WTC11 (cell line): ENCODE data around the gene PROSER2. TPM values are rescaled to one million over a fixed set of nuclear protein-coding genes. Genes with fewer than 3 reads are reported as not detected.

Experiments
- ATAC-seq: fragments of 200-7000 bp; cut with Tn5 transposase; 2 replicates; pipeline ENCODE4 v1.10.0; 2021; ENCODE audit warnings: mild to moderate bottlenecking, moderate library complexity
- CTCF ChIA-PET: fragments of 300-600 bp; sonication (Branson Sonifier 250); formaldehyde crosslinking; loops from one replicate; lab custom pipeline; 2021; ENCODE audit warnings: antibody characterized with exemption; lab: Charles Lee
- POLR2A ChIA-PET: fragments of 350-600 bp; sonication (Branson Sonifier 250); formaldehyde crosslinking; loops from one replicate; lab custom pipeline; 2021; ENCODE audit warnings: antibody characterized with exemption; lab: Charles Lee
- DNase-seq: peaks from one replicate; pipeline ENCODE4 v3.0.0; 2021; ENCODE audit warnings: low spot score
- H3K27ac Mint-ChIP-seq: 2 replicates; pipeline ENCODE4 v1.8.0; 2021; ENCODE audit warnings: mixed read lengths
- H3K27me3 Mint-ChIP-seq: 2 replicates; pipeline ENCODE4 v1.8.0; 2021; ENCODE audit warnings: low read depth, mild to moderate bottlenecking, moderate library complexity, mixed read lengths
- H3K36me3 Mint-ChIP-seq: 2 replicates; pipeline ENCODE4 v1.8.0; 2021; ENCODE audit warnings: mixed read lengths
- H3K4me1 Mint-ChIP-seq: 2 replicates; pipeline ENCODE4 v1.8.0; 2022; ENCODE audit warnings: mixed read lengths
- H3K4me3 Mint-ChIP-seq: 2 replicates; pipeline ENCODE4 v1.8.0; 2021; ENCODE audit warnings: mild to moderate bottlenecking, moderate library complexity, mixed read lengths
- H3K9me3 Mint-ChIP-seq: 2 replicates; pipeline ENCODE4 v1.8.0; 2021; ENCODE audit warnings: mixed read lengths
- ATF3 ChIP-seq: sonication (generic); formaldehyde crosslinking; conservative IDR thresholded peaks from 2 replicates; pipeline ENCODE4 v1.8.1; 2022; ENCODE audit warnings: mild to moderate bottlenecking, missing genetic modification reagents
- CBFB ChIP-seq: sonication (generic); formaldehyde crosslinking; IDR thresholded peaks from 2 replicates; pipeline ENCODE4 v1.8.1; 2022; ENCODE audit warnings: mild to moderate bottlenecking, low read depth, missing genetic modification reagents
- CDX4 ChIP-seq: fragments of 250-450 bp; sonication (Bioruptor Pico); IDR thresholded peaks from 2 replicates; pipeline ENCODE4 v1.9.0; 2021; ENCODE audit warnings: moderate library complexity, mild to moderate bottlenecking, inconsistent platforms, borderline replicate concordance
- ELF4 ChIP-seq: sonication (generic); formaldehyde crosslinking; IDR thresholded peaks from 2 replicates; pipeline ENCODE4 v1.8.1; 2022; ENCODE audit warnings: low read depth, mild to moderate bottlenecking, moderate library complexity, missing genetic modification reagents
- EMX1 ChIP-seq: fragments of 250-450 bp; sonication (Bioruptor Pico); IDR thresholded peaks from 2 replicates; pipeline ENCODE4 v1.8.0; 2021; ENCODE audit warnings: mild to moderate bottlenecking
- ETV6 ChIP-seq: sonication (generic); formaldehyde crosslinking; IDR thresholded peaks from 2 replicates; pipeline ENCODE4 v1.8.1; 2022; ENCODE audit warnings: mild to moderate bottlenecking, missing genetic modification reagents
- FOXJ3 ChIP-seq: sonication (generic); formaldehyde crosslinking; IDR thresholded peaks from 2 replicates; pipeline ENCODE4 v1.9.0; 2021; ENCODE audit warnings: missing genetic modification reagents, mild to moderate bottlenecking, borderline replicate concordance
- FOXK1 ChIP-seq: sonication (generic); formaldehyde crosslinking; IDR thresholded peaks from 2 replicates; pipeline ENCODE4 v1.8.0; 2022; ENCODE audit warnings: mild to moderate bottlenecking, moderate library complexity, missing genetic modification reagents
- GABPB1 ChIP-seq: sonication (generic); formaldehyde crosslinking; IDR thresholded peaks from 2 replicates; pipeline ENCODE4 v1.8.1; 2023; ENCODE audit warnings: mild to moderate bottlenecking, missing genetic modification reagents
- JUN ChIP-seq: sonication (generic); formaldehyde crosslinking; IDR thresholded peaks from 2 replicates; pipeline ENCODE4 v1.8.0; 2023; ENCODE audit warnings: mild to moderate bottlenecking, missing genetic modification reagents
- NFATC4 ChIP-seq: fragments of 250-450 bp; sonication (Bioruptor Pico); IDR thresholded peaks from 2 replicates; pipeline ENCODE4 v1.9.0; 2021; ENCODE audit warnings: mild to moderate bottlenecking
- NR2C2 ChIP-seq: sonication (generic); formaldehyde crosslinking; IDR thresholded peaks from 2 replicates; pipeline ENCODE4 v1.8.0; 2022; ENCODE audit warnings: mild to moderate bottlenecking, missing genetic modification reagents
- PRDM15 ChIP-seq: sonication (generic); formaldehyde crosslinking; IDR thresholded peaks from 2 replicates; pipeline ENCODE4 v1.8.0; 2022; ENCODE audit warnings: missing genetic modification reagents
- PREB ChIP-seq: sonication (generic); formaldehyde crosslinking; IDR thresholded peaks from 2 replicates; pipeline ENCODE4 v1.8.1; 2022; ENCODE audit warnings: mild to moderate bottlenecking, missing genetic modification reagents, moderate library complexity, borderline replicate concordance
- PRRX2 ChIP-seq: fragments of 250-450 bp; sonication (Bioruptor Pico); IDR thresholded peaks from 2 replicates; pipeline ENCODE4 v1.8.0; 2021; ENCODE audit warnings: mild to moderate bottlenecking
- RORB ChIP-seq: fragments of 250-450 bp; sonication (Bioruptor Pico); IDR thresholded peaks from 2 replicates; pipeline ENCODE4 v1.9.0; 2021; ENCODE audit warnings: mild to moderate bottlenecking
- SOX15 ChIP-seq: fragments of 250-450 bp; sonication (Bioruptor Pico); IDR thresholded peaks from 2 replicates; pipeline ENCODE4 v1.9.0; 2021; ENCODE audit warnings: mild to moderate bottlenecking
- SP1 ChIP-seq: sonication (generic); formaldehyde crosslinking; conservative IDR thresholded peaks from 2 replicates; pipeline ENCODE4 v1.8.1; 2022; ENCODE audit warnings: missing genetic modification reagents
- TEAD4 ChIP-seq: sonication (generic); formaldehyde crosslinking; IDR thresholded peaks from 2 replicates; pipeline ENCODE4 v1.8.0; 2022; ENCODE audit warnings: mild to moderate bottlenecking, missing genetic modification reagents
- TP53 ChIP-seq: sonication (generic); formaldehyde crosslinking; IDR thresholded peaks from 2 replicates; pipeline ENCODE4 v1.8.1; 2023; ENCODE audit warnings: mild to moderate bottlenecking, missing genetic modification reagents
- USF1 ChIP-seq: sonication (generic); formaldehyde crosslinking; IDR thresholded peaks from 2 replicates; pipeline ENCODE4 v1.8.0; 2022; ENCODE audit warnings: mild to moderate bottlenecking, missing genetic modification reagents
- ZNF138 ChIP-seq: sonication (generic); formaldehyde crosslinking; conservative IDR thresholded peaks from 2 replicates; pipeline ENCODE4 v1.8.1; 2022; ENCODE audit warnings: mild to moderate bottlenecking, moderate library complexity, missing genetic modification reagents
- ZNF512 ChIP-seq: sonication (generic); formaldehyde crosslinking; IDR thresholded peaks from 2 replicates; pipeline ENCODE4 v1.8.1; 2022; ENCODE audit warnings: missing genetic modification reagents, borderline replicate concordance
- total RNA-seq: library from RNA; stranded (reverse); gene quantifications from 3 replicates; pipeline ENCODE4 v1.2.3, GENCODE V29; 2021
- TF ChIP-seq, protein P1 (sequence below): sonication (generic); formaldehyde crosslinking; IDR thresholded peaks from 2 replicates; pipeline ENCODE4 v1.8.1; 2023; ENCODE audit warnings: mild to moderate bottlenecking, missing genetic modification reagents
- TF ChIP-seq, protein P2 (sequence below): fragments of 250-450 bp; sonication (Bioruptor Pico); IDR thresholded peaks from 2 replicates; pipeline ENCODE4 v2.1.2; 2022; ENCODE audit warnings: mild to moderate bottlenecking, moderate library complexity
- TF ChIP-seq, protein P3 (sequence below): sonication (generic); formaldehyde crosslinking; IDR thresholded peaks from 2 replicates; pipeline ENCODE4 v1.8.1; 2022; ENCODE audit warnings: mild to moderate bottlenecking, moderate library complexity, missing genetic modification reagents

The PROSER2 gene
- total RNA-seq, 1 experiment from 2014 or later = 8.5 TPM

DNA sequence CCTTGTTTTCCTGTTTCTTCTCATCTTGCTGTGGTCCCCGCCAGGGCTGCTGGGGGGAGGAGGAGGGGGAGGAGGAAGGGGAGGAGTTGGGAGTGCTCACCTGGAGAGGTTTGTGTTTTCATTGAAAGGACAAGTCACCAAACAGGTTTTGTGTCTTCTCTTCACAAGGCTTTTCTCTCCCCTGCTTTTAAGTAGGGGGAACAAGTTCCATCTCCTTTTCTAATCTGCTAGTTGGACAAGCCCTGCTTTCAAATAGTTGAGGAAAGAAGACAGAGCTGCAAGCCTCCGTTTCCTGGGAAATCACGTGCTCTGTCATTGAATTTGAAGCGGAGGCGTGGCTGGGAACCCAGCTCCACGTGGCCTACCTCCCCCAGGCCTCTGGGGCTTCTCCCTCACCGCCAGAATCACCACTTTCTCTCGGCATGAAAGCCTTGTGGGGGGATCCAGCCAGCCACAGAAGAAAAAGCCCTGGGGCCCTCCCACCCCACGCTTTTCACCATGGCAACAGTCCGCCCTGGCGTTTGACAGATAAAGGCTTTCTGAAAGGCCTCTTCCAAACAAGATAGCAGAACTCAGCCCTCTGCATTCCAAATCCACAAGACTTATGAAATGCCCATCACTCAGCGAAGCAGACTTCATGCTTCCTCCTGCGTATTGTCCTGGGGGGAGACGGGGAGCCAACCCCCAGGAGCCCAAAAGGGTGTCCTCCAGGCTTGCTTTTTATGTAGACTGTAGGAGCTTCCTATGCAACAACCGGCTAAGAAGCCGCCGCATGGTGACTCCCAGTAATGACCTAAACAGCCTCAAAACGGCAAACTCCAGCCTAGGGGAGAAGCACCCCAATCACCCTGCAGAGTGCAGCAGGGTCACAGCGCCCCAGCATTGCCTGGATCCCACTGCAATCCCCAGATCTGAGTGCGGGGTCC, 51.7 kb downstream of the PROSER2 start:
- Mint-ChIP-seq H3K9me3 (no peaks in the 10 kb centered on the region), H3K27ac (peak overlapping the region; percentile 86), H3K27me3 (peaks cover 3% of the 10 kb centered on the region), H3K36me3 (no peaks in the 10 kb centered on the region), H3K4me3 (peak overlapping the region; percentile 54), H3K4me1 (peaks cover 44% of the 10 kb centered on the region)
- ATAC-seq (peak; percentile 54), DNase-seq (peak; percentile 63)
- POLR2A ChIA-PET = interaction anchor here (1.0 kb wide), 1 partner anchor 320 kb away, joined by 3 read pairs; no protein-coding TSS in a partner anchor
- CTCF ChIA-PET = interaction anchor here (0.6 to 1.7 kb wide), 5 partner anchors 21 to 218 kb away, joined by 3 to 11 read pairs (median 6); no protein-coding TSS in a partner anchor
- TF ChIP-seq ELF4 (CRISPR knock-in tag) (no peak; the same call in 1 of the 2 replicates), CDX4 (CRISPR knock-in tag) (no peak), SOX15 (no peak), ATF3 (no peak), CBFB (CRISPR knock-in tag) (no peak), PREB (CRISPR knock-in tag) (no peak), PRRX2 (CRISPR knock-in tag) (no peak), ZNF138 (CRISPR knock-in tag) (no peak), ETV6 (CRISPR knock-in tag) (peak; percentile 85), FOXK1 (CRISPR knock-in tag) (peak; percentile 67), EMX1 (CRISPR knock-in tag) (no peak), USF1 (CRISPR knock-in tag) (peak; percentile 93), PRDM15 (CRISPR knock-in tag) (no peak), JUN (CRISPR knock-in tag) (no peak), SP1 (CRISPR knock-in tag) (no peak), NFATC4 (CRISPR knock-in tag) (no peak), GABPB1 (CRISPR knock-in tag) (peak; percentile 43; the same call in 1 of the 2 replicates), ZNF512 (no peak), FOXJ3 (CRISPR knock-in tag) (no peak), TEAD4 (CRISPR knock-in tag) (no peak), RORB (CRISPR knock-in tag) (no peak), TP53 (CRISPR knock-in tag) (no peak), NR2C2 (CRISPR knock-in tag) (no peak)
- TF ChIP-seq, protein P1, sequence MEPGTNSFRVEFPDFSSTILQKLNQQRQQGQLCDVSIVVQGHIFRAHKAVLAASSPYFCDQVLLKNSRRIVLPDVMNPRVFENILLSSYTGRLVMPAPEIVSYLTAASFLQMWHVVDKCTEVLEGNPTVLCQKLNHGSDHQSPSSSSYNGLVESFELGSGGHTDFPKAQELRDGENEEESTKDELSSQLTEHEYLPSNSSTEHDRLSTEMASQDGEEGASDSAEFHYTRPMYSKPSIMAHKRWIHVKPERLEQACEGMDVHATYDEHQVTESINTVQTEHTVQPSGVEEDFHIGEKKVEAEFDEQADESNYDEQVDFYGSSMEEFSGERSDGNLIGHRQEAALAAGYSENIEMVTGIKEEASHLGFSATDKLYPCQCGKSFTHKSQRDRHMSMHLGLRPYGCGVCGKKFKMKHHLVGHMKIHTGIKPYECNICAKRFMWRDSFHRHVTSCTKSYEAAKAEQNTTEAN (CRISPR knock-in tag) = no peak
- TF ChIP-seq, protein P2, sequence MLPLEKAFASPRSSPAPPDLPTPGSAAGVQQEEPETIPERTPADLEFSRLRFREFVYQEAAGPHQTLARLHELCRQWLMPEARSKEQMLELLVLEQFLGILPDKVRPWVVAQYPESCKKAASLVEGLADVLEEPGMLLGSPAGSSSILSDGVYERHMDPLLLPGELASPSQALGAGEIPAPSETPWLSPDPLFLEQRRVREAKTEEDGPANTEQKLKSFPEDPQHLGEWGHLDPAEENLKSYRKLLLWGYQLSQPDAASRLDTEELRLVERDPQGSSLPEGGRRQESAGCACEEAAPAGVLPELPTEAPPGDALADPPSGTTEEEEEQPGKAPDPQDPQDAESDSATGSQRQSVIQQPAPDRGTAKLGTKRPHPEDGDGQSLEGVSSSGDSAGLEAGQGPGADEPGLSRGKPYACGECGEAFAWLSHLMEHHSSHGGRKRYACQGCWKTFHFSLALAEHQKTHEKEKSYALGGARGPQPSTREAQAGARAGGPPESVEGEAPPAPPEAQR (CRISPR knock-in tag) = no peak
- TF ChIP-seq, protein P3, sequence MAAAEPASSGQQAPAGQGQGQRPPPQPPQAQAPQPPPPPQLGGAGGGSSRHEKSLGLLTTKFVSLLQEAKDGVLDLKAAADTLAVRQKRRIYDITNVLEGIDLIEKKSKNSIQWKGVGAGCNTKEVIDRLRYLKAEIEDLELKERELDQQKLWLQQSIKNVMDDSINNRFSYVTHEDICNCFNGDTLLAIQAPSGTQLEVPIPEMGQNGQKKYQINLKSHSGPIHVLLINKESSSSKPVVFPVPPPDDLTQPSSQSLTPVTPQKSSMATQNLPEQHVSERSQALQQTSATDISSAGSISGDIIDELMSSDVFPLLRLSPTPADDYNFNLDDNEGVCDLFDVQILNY (CRISPR knock-in tag) = no peak
